GOT3 (cell line): ENCODE data around the gene SAP130.
A peak's percentile ranks its signal among the peaks of the same experiment; 100 is the strongest.

ENCODE experiments used
- DNase-seq: peaks from one replicate; lab custom pipeline; 2025; ENCODE audit warnings: mixed read lengths; lab: John Stamatoyannopoulos, UW

The SAP130 gene

DNA sequence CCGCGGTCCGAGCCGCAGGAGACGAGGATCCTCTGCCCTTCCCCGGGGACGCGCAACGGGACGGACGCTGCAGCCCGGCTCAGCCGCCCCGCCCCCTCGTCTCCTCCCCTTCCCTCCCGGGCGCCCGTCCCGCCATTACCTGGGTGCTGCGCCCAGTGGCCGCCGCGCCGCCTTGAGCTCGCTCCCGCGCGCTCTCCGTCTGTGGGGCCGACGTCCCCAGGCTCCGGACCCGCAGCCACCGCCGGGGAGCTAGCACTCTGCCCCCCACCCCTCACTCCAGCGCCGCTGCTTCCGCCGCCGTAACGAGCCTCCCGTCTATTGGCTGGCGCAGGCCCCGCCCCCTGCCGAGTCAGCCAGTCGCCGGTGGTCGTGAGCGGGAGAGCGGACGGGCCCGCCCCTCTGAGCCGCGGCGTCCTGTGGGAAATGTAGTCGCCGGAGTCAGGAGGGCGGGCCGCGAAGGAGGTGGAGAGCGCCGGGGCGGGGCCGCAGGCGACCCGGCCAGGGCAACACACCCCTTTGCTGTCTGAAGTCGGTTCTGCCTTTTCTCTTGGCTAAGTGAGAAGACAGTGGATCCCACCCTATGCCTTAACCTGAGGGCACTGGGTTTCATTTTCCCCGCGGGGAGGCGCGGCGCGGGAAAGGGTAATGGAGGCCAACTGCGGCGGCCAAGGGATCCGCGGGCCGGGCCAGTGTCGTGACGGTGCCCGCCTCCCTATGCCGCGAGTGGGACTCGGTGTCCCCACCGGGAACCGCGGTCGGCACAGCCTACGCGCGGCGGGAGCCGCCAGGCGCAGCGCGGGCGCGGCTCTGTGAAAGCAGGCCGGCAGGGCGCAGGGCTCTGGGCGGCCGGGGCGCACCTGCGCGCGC is at the start of gene SAP130:
Gene SAP130, minus strand, starts transcription at position 259 of the 867 bp plus-strand sequence. CDS start 1,767 bp downstream, outside the sequence.
- DNase-seq, result peak; percentile 90

GRCh38 chr2:128076461-128077106 is 48.7 kb upstream of the SAP130 start:
- no peak for DNase-seq

GRCh38 chr2:128073278-128073677 is 45.4 kb upstream of the SAP130 start:
- DNase-seq, result no peak

DNA sequence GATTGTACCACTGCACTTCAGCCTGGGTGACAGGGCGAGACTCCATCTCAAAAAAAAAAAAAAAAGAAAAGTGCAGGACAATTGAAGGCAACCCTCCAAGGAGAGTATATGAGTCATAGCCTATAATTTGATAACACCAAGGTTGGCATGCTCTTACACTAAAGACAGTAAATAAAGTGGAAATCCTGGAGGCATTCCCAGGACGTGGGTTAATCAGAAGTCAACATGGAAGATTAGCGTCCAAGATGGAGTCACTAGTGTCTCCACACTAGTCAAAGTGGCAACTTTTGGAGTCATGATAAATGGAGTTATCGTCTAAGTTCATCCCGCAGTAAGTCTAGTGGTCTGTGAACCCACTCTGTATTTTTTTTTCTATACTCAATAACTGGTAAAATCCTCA is 41.9 kb upstream of the SAP130 start:
- no peak for DNase-seq

- no peak for DNase-seq
Measured at GRCh38 chr2:128064353-128064752, 36.5 kb upstream of the SAP130 start.

DNA sequence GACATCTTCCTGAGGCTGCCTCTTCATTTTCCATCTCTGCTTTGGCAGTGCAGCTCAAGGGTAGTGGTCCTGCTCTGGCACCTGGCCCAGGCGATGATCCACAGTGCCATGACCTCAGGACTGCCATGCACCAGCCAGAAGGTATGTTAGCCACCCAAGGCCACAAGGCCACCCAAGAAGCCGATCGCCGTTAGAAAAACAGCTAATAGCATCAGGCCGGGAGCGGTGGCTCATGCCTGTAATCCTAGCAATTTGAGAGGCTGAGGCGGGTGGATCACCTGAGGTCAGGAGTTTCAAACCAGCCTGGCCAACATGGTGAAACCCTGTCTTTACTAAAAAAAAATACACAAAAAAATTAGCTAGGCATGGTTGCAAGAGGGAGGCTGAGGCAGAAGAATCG is 34.7 kb upstream of the SAP130 start:
- no peak for DNase-seq

- no peak for DNase-seq
Measured at GRCh38 chr2:128058114-128058513, 30.3 kb upstream of the SAP130 start.

DNA sequence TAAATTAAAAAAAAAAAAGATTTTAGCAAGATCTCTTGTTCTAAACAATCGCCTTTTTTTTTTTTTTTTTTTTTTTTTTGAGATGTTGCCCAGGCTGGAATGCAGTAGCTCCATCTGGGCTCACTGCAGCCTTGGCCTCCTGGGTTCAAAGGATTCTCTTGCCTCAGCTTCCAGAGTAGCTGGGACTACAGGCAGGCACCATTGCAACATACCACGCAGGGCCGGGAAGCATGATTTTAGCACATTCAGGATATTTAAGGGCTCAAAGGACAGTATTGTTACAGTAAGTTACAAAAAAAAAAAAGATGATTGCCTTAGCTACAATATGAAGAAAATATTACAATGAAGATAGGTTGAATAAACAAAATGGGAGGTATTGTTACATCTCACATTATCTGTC is 29.5 kb upstream of the SAP130 start:
- no peak for DNase-seq

GRCh38 chr2:128054104-128054885 is 26.4 kb upstream of the SAP130 start:
- DNase-seq, result no peak

DNA sequence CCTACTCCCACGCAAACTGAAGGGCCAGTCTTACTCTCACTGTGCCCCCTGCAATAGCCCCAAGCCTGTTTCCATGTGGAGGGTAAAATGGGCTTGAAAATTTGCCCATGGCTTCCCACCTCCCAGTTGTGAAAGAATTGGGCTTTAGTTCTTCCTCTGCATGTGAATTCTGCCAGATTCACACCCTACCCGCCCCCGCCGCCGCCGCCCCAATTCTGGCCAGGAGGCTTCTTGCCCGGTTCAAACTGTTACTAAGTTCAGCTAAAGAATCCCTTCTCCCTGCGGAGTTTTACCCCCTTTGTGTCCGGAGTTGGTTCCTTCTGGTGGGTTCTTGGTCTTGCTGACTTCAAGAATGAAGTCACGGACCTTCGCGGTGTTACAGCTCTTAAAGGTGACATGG is 25.5 kb upstream of the SAP130 start:
- DNase-seq, result no peak

DNA sequence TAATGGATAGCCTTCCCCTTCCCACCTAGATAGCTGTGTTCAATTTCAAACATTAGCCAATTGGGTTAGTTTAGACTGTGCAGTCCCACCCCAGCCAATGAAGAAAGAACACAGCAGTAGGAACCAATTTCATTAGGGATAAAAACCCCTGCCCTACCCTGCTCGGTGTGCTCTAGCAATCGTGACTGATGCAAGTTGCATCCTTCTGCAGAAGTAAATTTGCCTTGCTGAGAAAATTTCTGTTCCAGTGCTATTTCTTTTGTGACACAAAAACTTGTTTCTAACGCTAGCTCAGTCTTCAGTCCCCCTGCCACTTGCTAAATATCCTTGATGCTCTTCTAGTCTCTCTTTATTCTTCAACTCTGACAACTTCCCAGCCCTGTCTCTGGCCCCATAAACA is 15.2 kb upstream of the SAP130 start:
- DNase-seq, result no peak

DNA sequence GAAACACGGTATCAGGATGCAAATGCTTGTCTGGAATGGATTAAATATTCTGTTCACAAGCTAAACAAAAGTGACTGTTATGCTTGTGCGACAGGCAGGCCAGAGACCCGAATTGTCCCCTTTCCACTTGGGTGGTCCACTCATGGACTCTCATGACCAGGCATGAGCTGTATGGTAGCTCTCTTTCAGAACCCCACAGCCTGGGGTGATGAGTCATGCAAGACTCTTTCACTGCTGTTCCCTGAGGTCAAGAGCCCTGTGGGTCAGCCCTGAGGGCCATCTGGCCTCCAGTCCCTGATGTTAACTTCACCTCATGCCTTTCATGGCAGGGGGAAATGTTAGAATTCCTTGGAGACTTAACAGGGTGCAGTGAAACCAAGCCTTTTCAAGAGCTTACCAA is 13.7 kb upstream of the SAP130 start:
- DNase-seq, result no peak

- DNase-seq, result no peak
Measured at GRCh38 chr2:128040166-128040771, 12.4 kb upstream of the SAP130 start.

GRCh38 chr2:128039535-128039934 is 11.7 kb upstream of the SAP130 start:
- no peak for DNase-seq

DNA sequence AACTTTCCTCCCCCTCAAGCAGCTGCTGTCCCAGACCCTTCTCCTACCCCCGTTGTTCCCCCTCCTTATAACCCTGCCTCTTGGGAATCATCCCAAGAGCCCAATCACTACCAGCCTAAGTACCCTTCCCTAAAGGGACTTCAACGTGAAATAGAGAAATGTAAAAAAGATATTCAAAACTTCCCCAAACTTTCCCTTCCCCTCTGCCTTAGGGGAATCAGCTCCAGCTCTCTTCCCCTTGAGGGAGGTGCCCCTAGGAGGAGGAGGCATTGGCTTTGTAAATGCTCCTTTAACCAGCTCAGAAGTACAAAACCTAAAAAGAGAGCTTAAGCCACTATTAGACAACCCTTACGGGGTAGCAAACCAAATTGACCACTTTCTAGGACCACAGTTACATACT is 10.6 kb upstream of the SAP130 start:
- DNase-seq, result no peak

DNA sequence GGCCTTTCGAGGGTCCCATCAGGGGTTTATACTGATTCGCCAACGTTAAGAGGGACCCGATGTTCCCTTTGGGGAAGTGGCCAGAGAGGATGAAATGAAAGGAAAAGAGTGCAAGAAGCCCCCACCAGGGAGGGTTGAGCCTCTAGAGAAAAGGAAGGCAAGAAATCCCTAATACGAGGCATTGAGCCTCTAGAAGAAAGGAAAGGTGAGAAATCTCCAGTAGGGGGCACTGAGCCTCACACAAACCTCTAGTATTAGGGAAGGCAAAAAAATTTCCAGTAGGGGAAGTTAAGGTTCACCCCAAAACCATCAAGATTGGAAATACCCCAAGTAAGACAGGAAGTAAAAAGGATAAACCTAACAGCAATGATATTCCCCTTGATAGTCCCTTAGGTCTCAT is 9.8 kb upstream of the SAP130 start:
- DNase-seq, result no peak

DNA sequence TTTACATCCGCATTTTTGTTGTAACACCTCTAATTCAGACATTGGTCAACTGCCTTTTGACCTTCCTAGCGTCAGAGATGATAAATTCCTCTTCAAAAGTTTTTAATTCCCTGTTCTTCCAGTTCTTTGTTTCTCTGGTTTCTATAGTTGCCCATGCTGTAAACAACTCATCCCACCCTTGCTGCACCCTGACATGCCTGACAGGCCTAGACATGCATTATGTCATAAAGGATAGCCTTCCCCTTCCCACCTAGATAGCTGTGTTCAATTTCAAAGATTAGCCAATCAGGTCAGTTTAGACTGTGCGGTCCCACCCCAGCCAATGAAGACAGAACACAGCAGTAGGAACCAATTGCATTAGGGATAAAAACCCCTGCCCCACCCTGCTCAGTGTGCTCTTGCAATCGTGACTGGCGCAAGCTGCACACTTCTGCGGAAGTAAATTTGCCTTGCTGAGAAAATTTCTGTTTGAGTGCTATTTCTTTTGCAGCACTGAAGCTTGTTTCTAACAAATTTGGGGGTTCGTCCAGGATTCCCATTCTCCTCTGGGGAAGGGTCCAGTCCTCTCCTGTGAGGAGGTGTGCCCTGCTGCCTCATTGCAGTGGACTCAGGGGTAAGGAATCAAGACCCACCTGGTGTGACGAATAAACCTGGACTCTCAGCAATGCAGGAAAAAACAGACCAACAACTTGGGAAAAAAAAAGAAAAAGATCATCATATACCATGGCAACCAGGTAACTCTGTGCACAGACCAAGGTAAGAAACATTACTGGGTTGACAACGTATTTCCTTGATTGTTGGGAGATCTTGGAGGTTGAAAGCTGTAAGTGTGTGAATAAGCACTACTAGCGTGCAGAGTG is 9.1 kb upstream of the SAP130 start:
- no peak for DNase-seq

DNA sequence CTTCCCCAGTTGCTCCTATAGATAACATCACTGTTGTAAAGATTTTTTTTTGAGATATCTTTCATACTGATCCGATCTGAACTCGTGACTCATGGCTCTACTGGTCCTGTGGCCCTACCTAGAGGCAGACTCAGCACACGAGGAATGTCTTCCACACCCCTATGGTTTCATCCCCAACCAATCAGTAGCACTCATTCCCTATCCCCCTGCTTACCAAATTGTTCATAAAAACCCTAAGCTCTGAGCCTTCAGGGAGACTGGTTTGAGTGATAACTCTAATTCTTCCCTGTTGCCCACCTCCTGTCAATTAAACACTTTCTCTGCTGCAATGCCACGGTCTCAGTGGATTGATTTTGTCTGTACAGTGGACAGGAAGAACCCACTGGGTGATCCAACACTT is 4.2 kb upstream of the SAP130 start:
- no peak for DNase-seq

DNA sequence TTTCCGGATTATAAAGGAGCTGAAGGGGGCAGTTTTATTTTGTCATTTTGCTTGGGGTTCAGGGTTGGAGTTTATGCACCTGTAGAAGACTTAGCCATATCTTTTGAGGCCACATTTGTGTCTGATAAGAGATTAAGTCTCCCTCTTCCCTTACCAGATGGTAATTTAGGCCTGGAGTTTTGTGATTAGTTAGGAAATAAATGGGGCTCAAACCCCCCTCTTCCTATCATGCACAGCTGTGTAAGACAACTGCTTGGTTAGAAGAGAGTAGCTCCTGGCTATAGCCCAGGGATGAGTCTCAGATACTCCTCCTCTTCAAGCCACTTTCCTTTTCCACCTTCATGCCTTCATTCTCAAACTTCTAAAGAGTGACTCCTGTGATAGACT is 802 bp upstream of the SAP130 start:
- DNase-seq, result no peak

GRCh38 chr2:128027278-128027800 is 520 bp downstream of the SAP130 start:
- peak; percentile 97 for DNase-seq
